ENCODE results near the gene SLC12A3.

DNA sequence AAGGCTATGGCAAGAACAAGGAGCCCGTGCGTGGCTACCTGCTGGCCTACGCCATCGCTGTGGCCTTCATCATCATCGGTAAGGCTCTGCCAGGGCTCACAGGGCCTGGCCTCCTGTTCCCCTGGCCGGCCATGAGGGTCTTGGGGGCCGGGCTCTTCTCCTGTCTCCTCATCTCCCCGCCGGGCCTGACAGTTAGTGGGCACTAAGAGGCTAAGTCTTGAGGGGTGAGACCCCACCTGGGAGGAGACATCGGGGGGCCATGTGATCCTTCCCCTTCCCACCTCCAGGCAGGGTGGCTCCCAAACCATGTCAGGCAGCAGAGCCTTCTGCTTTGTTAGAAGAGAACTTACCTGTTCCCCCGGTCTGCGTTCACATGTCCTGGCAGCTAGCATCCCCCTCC, 15.2 kb downstream of the SLC12A3 start:
- no peak for TF ChIP-seq CTCF (IDR thresholded peaks at IDR 0.05; ENCODE audit: low read depth, low read length)
- TF ChIP-seq POLR2A (IDR thresholded peaks at IDR 0.05; ENCODE audit: extremely low read depth, insufficient read length) = no peak

Measured in NB4 (cell line).